Measurements from ENCODE around the gene ADAMTS2.

Gene ADAMTS2

GRCh38 chr5:179343021-179343718, 2.1 kb downstream of the ADAMTS2 start:
- FAIRE-seq: no peak

GRCh38 chr5:179342577-179342976, 2.7 kb downstream of the ADAMTS2 start:
- no peak for FAIRE-seq

- no peak for FAIRE-seq
These were observed 4.8 kb downstream of the ADAMTS2 start for GRCh38 chr5:179340465-179340864.

GRCh38 chr5:179339996-179340395, 5.3 kb downstream of the ADAMTS2 start:
- FAIRE-seq: no peak

GRCh38 chr5:179339081-179339480, 6.2 kb downstream of the ADAMTS2 start:
- no peak for FAIRE-seq

- FAIRE-seq: no peak
These were observed 7.2 kb downstream of the ADAMTS2 start for GRCh38 chr5:179337796-179338676.

GRCh38 chr5:179336871-179337795, 8.1 kb downstream of the ADAMTS2 start:
- FAIRE-seq: no peak

GRCh38 chr5:179336126-179336870, 9.0 kb downstream of the ADAMTS2 start:
- FAIRE-seq: no peak

GRCh38 chr5:179333796-179334761, 11.2 kb downstream of the ADAMTS2 start:
- FAIRE-seq: no peak

- FAIRE-seq: no peak
These were observed 12.4 kb downstream of the ADAMTS2 start for GRCh38 chr5:179332741-179333290.

GRCh38 chr5:179331591-179332375, 13.5 kb downstream of the ADAMTS2 start:
- no peak for FAIRE-seq

- FAIRE-seq: no peak
These were observed 14.9 kb downstream of the ADAMTS2 start for GRCh38 chr5:179330186-179330900.

- no peak for FAIRE-seq
These were observed 17.0 kb downstream of the ADAMTS2 start for GRCh38 chr5:179328291-179328690.

- no peak for FAIRE-seq
These were observed 18.1 kb downstream of the ADAMTS2 start for GRCh38 chr5:179327021-179327735.

GRCh38 chr5:179326122-179326927, 18.9 kb downstream of the ADAMTS2 start:
- FAIRE-seq: no peak

- FAIRE-seq: no peak
These were observed 19.8 kb downstream of the ADAMTS2 start for GRCh38 chr5:179325296-179326031.

- FAIRE-seq: no peak
These were observed 20.4 kb downstream of the ADAMTS2 start for GRCh38 chr5:179324760-179325295.
